NCI-H510A treated with DMSO at 0.1 percent for 48 hours (cell line): ENCODE data around the gene CDK15.

Source experiments
- DNase-seq: peaks from one replicate; lab custom pipeline; 2025; lab: John Stamatoyannopoulos, UW

Gene CDK15

DNA sequence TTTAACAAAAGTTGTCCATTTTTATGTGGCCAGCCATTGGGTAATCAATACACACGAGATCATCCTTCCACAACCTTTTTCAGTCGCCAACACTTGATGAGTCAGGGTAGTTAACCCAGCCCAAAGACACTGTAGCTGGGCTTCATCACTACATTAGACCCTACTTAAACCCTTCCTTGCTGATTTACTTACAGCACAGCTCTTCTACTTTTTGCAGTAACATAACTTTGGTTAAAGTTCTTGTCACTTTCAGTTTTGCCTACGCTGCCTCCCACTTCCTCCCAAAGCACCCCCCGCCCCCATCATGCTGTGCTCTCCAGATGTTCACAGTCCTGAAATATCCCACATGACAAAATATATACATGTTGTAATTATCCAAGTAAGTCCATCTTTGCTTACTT is 103.6 kb downstream of the CDK15 start:
- no peak for DNase-seq

GRCh38 chr2:201911372-201911771 is 105.0 kb downstream of the CDK15 start:
- DNase-seq = no peak

DNA sequence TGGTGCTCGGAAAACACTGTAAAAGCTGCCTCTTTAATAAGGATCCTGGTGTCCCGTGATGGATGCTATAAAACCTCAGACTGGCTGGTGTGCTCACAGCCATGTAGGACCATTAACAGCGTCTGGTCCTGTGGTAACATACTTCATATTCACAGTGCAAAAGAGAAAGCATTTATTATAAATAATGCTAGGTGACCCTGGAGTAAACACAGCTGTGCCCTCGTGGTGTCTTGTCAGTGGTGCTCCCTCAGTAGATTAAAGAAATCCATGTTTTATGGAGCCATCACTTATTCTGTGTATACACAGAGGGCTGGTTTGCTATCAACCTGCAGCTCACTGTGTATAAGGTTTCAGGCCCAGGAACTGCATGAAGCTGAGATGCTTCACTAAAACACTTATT is 106.9 kb downstream of the CDK15 start:
- DNase-seq = no peak

GRCh38 chr2:201915446-201915845 is 109.1 kb downstream of the CDK15 start:
- DNase-seq = no peak

- no peak for DNase-seq
Observed at GRCh38 chr2:201916565-201916964, 110.2 kb downstream of the CDK15 start.

- no peak for DNase-seq
Observed at GRCh38 chr2:201918616-201919307, 112.4 kb downstream of the CDK15 start.

- no peak for DNase-seq
Observed at GRCh38 chr2:201919308-201919634, 112.9 kb downstream of the CDK15 start.

DNA sequence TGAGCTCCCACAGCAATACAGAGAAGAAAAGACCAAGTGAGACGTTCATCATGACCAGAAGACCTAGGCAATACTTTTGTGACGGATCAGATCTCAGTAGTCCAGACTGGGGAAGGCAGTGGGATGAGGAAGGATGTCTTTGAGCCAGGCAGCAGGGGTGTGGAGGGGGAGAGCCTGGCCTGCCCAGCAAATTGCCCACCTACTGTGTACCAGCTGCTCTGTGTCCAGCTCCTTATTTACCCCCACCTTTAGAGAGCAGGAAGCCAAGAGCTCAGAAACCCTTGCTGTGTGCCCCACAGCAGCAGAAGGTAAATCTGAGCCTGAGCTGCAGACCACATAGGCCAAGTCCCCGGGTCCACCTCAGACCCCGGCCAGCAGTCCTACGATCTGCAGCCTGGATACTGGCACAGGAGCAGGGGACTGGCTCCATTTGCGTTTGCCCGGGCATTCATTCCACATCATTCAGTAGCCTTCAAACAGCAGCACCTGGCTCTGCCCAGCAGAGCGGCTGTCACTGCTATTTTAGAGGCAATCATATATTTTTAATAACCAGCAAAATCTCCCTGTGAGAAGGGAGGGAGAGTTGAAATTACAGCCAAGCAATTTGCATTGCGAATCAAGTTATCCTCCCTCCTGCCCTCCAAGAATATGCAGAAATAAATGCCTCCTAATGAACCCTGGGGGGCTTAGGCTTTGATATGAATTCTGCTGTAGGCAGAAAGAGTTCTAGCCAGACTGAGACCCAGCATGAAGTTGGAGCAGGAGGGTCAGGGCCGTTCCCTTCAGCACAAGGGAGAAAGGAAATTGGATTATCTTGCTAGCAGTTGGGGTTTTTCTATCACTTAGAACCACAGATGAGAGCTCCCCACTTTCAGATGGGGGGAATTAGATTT is 117.3 kb downstream of the CDK15 start:
- no peak for DNase-seq

- no peak for DNase-seq
Observed at GRCh38 chr2:201924453-201924852, 118.1 kb downstream of the CDK15 start.

GRCh38 chr2:201925056-201925455 is 118.7 kb downstream of the CDK15 start:
- no peak for DNase-seq

DNA sequence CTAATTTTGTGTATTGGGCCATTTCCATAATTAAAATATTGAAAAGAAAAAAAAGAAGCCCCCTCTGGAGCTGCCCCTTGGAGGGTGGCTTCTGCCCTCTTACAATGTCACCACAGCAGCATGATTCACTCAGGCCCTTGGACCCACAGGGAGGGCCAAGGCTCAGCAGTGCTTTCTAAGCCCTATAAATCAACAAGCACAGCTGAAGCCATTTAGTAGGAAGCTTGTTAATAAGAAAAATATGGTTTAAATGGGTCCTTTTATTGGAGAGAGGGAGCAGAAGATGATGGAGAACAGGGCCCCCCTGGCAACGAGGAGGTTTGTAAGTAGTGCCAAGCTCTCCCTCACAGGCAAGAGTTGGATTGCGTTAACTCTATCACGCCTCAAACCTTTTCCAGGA is 119.7 kb downstream of the CDK15 start:
- DNase-seq = no peak

GRCh38 chr2:201928363-201928762 is 122.0 kb downstream of the CDK15 start:
- DNase-seq = no peak

DNA sequence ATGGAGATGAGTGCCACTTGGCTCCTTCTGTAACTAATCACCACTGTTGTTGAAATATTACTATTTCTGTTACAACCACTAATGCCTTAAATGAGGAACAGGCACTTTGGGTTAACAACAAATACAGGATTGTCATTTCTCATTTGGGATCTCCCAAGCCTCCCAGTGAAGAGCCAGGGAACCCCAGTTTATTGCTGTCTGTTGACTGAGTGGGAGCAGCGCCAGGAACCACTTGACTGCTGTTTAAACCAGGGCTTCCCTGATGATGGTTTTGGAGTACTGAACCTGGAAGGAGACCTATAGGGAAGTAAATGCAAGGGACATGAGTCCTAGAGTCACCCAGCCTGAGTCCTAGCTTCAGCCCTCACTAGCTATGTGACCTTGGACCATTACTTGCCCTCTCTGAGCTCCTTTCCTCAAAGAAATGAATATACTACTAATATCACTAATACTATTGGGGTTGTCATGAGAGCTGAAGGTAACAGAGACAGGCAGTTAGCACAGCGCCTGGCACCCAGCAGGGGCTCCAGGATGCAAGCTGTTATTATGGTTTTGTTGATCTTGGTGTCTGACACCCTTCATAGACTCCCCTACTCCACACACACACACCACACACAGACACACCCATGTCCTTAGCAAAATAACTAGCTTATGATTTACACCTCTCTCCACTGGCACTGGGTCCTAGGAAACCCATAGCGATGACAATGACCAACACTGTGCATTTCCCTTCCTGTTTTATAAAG is 123.1 kb downstream of the CDK15 start:
- peak; percentile 77 for DNase-seq

- no peak for DNase-seq
Observed at GRCh38 chr2:201930043-201930442, 123.7 kb downstream of the CDK15 start.

GRCh38 chr2:201930831-201931230 is 124.5 kb downstream of the CDK15 start:
- no peak for DNase-seq

- DNase-seq = no peak
Observed at GRCh38 chr2:201931475-201931874, 125.1 kb downstream of the CDK15 start.

DNA sequence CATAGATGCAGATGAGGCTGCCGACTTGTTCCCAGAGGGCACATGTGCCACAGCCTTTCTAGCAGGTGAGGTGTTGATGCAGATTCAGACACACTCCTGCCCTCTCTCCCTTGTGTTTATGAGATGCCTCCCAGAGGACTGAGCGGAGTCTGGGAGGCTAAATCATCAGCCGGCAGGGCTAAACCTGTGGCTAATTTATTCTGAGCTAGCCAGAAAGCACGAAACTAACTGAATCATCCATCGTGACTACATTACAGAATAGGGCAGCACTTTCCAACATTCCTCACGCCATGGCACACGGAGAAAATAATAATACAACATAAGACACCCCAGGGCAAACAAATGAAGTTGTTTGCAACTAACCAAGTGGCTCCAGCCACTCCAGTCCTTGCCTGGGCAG is 125.6 kb downstream of the CDK15 start:
- no peak for DNase-seq

GRCh38 chr2:201932511-201932910 is 126.2 kb downstream of the CDK15 start:
- DNase-seq = peak; percentile 47

DNA sequence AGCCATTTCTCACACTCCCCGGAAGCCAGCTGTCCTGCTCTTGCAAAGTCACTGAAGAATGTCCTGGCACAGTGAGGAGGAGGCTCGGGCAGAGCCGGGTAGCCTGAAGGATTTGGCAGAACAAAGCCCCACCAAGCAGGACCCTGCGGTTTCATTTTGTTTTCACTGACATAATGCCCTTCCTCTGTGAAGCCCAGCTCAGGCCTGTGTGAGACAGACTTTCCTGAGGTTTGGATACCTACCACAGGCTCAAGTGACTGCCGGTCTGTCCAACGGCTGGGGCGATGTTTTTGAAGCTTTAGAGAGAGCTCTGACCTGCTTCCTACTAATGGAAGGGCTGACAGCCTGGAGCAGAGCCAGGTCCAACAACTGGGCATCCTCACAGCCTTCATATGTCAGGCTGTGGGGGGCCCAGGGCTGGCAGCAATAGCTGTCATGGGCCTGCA is 127.5 kb downstream of the CDK15 start:
- no peak for DNase-seq

DNA sequence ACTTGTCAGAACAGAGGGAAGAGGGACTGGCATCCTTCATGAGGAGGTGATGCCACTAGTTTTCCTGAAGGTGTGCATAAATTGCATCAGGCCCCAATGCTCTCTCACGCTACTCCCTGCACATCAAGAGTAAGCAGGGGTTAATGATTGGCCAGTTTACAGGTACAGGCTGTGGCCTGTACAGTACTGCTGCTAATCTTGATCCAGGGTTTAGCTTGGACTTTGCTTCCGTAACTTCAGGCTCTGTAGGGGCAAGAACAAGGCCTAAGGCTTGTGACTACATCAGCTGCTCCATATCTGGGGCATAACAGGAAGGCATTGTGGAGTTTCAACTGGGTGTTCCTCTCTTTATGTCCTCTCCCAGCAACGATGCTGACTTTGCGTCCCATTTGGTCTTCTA is 130.5 kb downstream of the CDK15 start:
- DNase-seq = no peak

DNA sequence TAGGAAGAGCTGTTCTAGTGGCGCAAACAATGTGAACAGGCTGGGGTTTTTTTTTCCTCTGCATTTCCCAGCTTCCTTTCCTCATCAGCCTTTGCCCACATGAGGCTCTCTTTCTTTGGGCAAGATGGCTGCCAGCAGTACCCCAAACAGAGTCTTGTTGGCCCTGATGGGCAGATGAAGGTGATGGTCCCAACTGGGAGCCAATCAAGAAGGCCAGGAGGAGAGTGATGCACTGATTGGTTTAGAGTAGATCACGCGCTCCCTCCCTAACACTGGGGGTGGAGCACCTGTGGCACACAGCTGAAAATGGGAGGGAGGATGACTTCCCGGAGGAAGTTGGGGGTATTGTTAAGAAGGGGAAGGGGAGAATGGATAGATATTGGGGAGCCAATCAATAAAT is 131.0 kb downstream of the CDK15 start:
- no peak for DNase-seq

- DNase-seq = no peak
Observed at GRCh38 chr2:201938156-201938775, 131.9 kb downstream of the CDK15 start.
